A549 (cell line): ENCODE data around the gene CATSPERB. TPM values are rescaled to one million over a fixed set of nuclear protein-coding genes. Genes with fewer than 3 reads are reported as not detected.
A peak's percentile ranks its signal among the peaks of the same experiment; 100 is the strongest.

Experiments
- ATAC-seq, 2 experiments: fragments of 200-7000 bp in 1 of 2; fragments of >200 bp in 1 of 2; cut with Nextera tagmentation in 1 of 2; cut with Tn5 transposase in 1 of 2; 3 replicates each; pipeline versions ENCODE4 v1.8.0 to v1.9.1; 2018 to 2020; ENCODE audit warnings: mild to moderate bottlenecking in 1 of 2, moderate library complexity in 1 of 2
- CTCF ChIA-PET: fragments of 300-600 bp; sonication (Branson Sonifier 250); formaldehyde crosslinking; extraction: SDS; loops from one replicate; lab custom pipeline; 2021; ENCODE audit warnings: antibody characterized with exemption, inconsistent platforms; lab: Yijun Ruan, JAX
- POLR2A ChIA-PET: fragments of 350-600 bp; formaldehyde crosslinking; extraction: SDS; loops from one replicate; lab custom pipeline; 2021; ENCODE audit warnings: antibody characterized with exemption, inconsistent platforms; lab: Yijun Ruan, JAX
- DNase-seq, 2 experiments: peaks; one replicate each; pipeline versions ENCODE4 v3.0.0 to v3.0.0-alpha.2; 2011 to 2016; ENCODE audit warnings: low read depth in 1 of 2, low spot score in 1 of 2
- FAIRE-seq: peaks from 2 replicates; lab custom pipeline; 2011; peaks lifted over from hg19 to GRCh38; lab: Jason Lieb, UNC
- H3K27ac ChIP-seq, 2 experiments: fragments of >200 bp; sonication (Bioruptor Twin); formaldehyde crosslinking; 3 replicates each; pipeline ENCODE4 v1.5.1; 2016 to 2017
- H3K4me1 ChIP-seq: fragments of >200 bp; sonication (Bioruptor Twin); formaldehyde crosslinking; 3 replicates; pipeline ENCODE4 v1.6.1; 2016
- H3K4me2 ChIP-seq: fragments of >200 bp; sonication (Bioruptor Twin); formaldehyde crosslinking; 3 replicates; pipeline ENCODE4 v1.6.1; 2016
- H3K4me3 ChIP-seq: fragments of >200 bp; sonication (Bioruptor Twin); formaldehyde crosslinking; 3 replicates; pipeline ENCODE4 v1.5.1; 2016
- H3K9me3 ChIP-seq: fragments of >200 bp; sonication (Bioruptor Twin); formaldehyde crosslinking; 3 replicates; pipeline ENCODE4 v1.6.1; 2016
- CBX2 ChIP-seq: fragments of 200-600 bp; sonication (generic); IDR thresholded peaks from 2 replicates; pipeline ENCODE4 v1.6.1; 2016; ENCODE audit warnings: low read depth, mild to moderate bottlenecking, borderline replicate concordance
- CBX8 ChIP-seq: fragments of 200-600 bp; sonication (generic); IDR thresholded peaks from 2 replicates; pipeline ENCODE4 v1.6.1; 2016
- CEBPB ChIP-seq, 2 experiments: fragments of >200 bp in 1 of 2; sonication (Bioruptor Twin) in 1 of 2; formaldehyde crosslinking in 1 of 2; IDR thresholded peaks; 2 replicates each; pipeline ENCODE4 v1.6.1; 2012 to 2016
- CHD2 ChIP-seq: fragments of 150-350 bp; IDR thresholded peaks from 2 replicates; pipeline ENCODE4 v1.6.1; 2014; ENCODE audit warnings: low read length; ENCODE audit not compliant: partially characterized antibody
- EHF ChIP-seq: fragments of 250-450 bp; sonication (Bioruptor Pico); IDR thresholded peaks from 2 replicates; pipeline ENCODE4 v1.5.0; 2020; ENCODE audit warnings: mild to moderate bottlenecking
- ESRRA ChIP-seq: fragments of 150-350 bp; IDR thresholded peaks from 2 replicates; pipeline ENCODE4 v1.6.1; 2014; ENCODE audit warnings: mild to moderate bottlenecking, low read length, borderline replicate concordance
- FOSL2 ChIP-seq, 2 experiments: fragments of 450-650 bp in 1 of 2; fragments of >200 bp in 1 of 2; sonication (Bioruptor Twin) in 1 of 2; formaldehyde crosslinking; IDR thresholded peaks; 2 replicates each; pipeline versions ENCODE4 v1.5.0 to v1.6.1; 2016 to 2020; ENCODE audit warnings: mild to moderate bottlenecking in 1 of 2, moderate library complexity in 1 of 2
- FOXS1 ChIP-seq: fragments of 250-450 bp; sonication (Bioruptor Pico); IDR thresholded peaks from 2 replicates; pipeline ENCODE4 v1.5.0; 2020; ENCODE audit warnings: mild to moderate bottlenecking, moderate library complexity
- HEYL ChIP-seq: fragments of 250-450 bp; sonication (Bioruptor Pico); IDR thresholded peaks from 2 replicates; pipeline ENCODE4 v1.8.0; 2021; ENCODE audit warnings: mild to moderate bottlenecking, moderate library complexity
- HOXA7 ChIP-seq: fragments of 250-450 bp; sonication (Bioruptor Pico); IDR thresholded peaks from 2 replicates; pipeline ENCODE4 v1.5.0; 2020; ENCODE audit warnings: mild to moderate bottlenecking, moderate library complexity
- JUNB ChIP-seq: fragments of >200 bp; sonication (Bioruptor Twin); formaldehyde crosslinking; IDR thresholded peaks from 2 replicates; pipeline ENCODE4 v1.6.1; 2016
- MAFK ChIP-seq: fragments of 450-650 bp; IDR thresholded peaks from 2 replicates; pipeline ENCODE4 v1.6.1; 2014; ENCODE audit not compliant: partially characterized antibody
- NFE2L2 ChIP-seq: fragments of 150-350 bp; conservative IDR thresholded peaks from 2 replicates; pipeline ENCODE4 v1.6.1; 2014; ENCODE audit warnings: low read length
- NPAS2 ChIP-seq: fragments of 250-450 bp; sonication (Bioruptor Pico); IDR thresholded peaks from 2 replicates; pipeline ENCODE4 v1.8.0; 2022; ENCODE audit warnings: mild to moderate bottlenecking, moderate library complexity, borderline replicate concordance
- POLR2A ChIP-seq: IDR thresholded peaks from 2 replicates; pipeline ENCODE4 v1.6.1; 2012; ENCODE audit warnings: mild to moderate bottlenecking, low read length
- TP53 ChIP-seq: fragments of 250-450 bp; sonication (Bioruptor Pico); IDR thresholded peaks from 2 replicates; pipeline ENCODE4 v1.5.0; 2021; ENCODE audit warnings: mild to moderate bottlenecking, moderate library complexity
- ZNF302 ChIP-seq: fragments of 250-450 bp; sonication (Bioruptor Pico); IDR thresholded peaks from 2 replicates; pipeline ENCODE4 v1.9.0; 2021; ENCODE audit warnings: inconsistent platforms, mild to moderate bottlenecking, moderate library complexity
- WGBS: methylation state at CpG from one replicate; pipeline ENCODE4 v1.1.6; 2017; ENCODE audit errors: missing lambda C conversion rate; 5-methylcytosine and 5-hydroxymethylcytosine counted together
- polyA plus RNA-seq, 4 experiments: library from polyadenylated mRNA; depleted of rRNA in 3 of 4; stranded (reverse); fragments of >200 nt; fragmentation: RNase III in 1 of 4; extraction: RNeasy Plus Mini Kit Qiagen cat#74134 plus additional on column Dnase treatment in 1 of 4; gene quantifications; 2 replicates in 3 of 4; 3 replicates in 1 of 4; pipeline ENCODE4 v1.2.3, GENCODE V29; 2011 to 2017
- TF ChIP-seq, protein P1 (sequence below): IDR thresholded peaks from 2 replicates; pipeline ENCODE4 v1.6.1; 2012
- TF ChIP-seq, protein P2 (sequence below): fragments of 200-600 bp; sonication (generic); IDR thresholded peaks from 2 replicates; pipeline ENCODE4 v1.6.1; 2016; ENCODE audit warnings: antibody characterized with exemption, mild to moderate bottlenecking, moderate library complexity
- TF ChIP-seq, protein P3 (sequence below): fragments of >200 bp; sonication (Bioruptor Twin); formaldehyde crosslinking; IDR thresholded peaks from 3 replicates; pipeline ENCODE4 v1.5.1; 2016
- TF ChIP-seq, protein P4 (sequence below): IDR thresholded peaks from 2 replicates; pipeline ENCODE4 v1.6.1; 2012; ENCODE audit warnings: low read depth, borderline replicate concordance

CATSPERB gene
- polyA plus RNA-seq, 2 of the 4 experiments (the other 2 are of a cell fraction), result 0.05 TPM; not detected in 1

DNA sequence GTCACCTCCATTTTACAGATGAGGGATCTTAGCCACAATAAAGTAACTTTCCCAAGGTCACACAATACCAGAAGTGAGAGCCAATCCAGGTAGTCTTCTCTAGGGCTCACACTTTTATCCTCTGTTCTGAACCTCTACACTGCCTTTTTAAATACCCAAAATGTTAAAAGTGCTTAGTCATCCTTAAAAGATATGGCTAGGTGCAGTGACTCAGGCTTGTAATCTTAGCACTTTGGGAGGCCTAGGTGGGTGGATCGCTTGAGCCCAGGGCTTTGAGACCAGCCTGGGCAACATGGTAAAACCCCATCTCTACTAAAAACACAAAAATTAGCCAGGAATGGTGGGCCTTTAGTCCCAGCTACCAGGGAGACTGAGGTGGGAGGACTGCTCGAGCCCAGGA lies 117.7 kb downstream of the CATSPERB start:
- 0 out of 3 replicates have a peak, but pooled peaks cover 4% of the 10 kb centered on the region for H3K9me3 ChIP-seq
- H3K4me2 ChIP-seq, result peak overlapping the region; percentile 34; the same call in 2 of the 3 replicates
- FAIRE-seq, result no peak
- POLR2A ChIA-PET, result no interaction called here
- peaks cover 12% of the 10 kb centered on the region for H3K4me1 ChIP-seq
- peak overlapping the region; percentile 64 to 81 for H3K27ac ChIP-seq
- CTCF ChIA-PET, result no interaction called here
- ATAC-seq, result peak in 1 of 2 experiments; percentile 53; a peak in 3 of 6 replicates
- TF ChIP-seq MAFK, result peak; percentile 98
- TF ChIP-seq NFE2L2, result peak; percentile 93
- no peak for TF ChIP-seq FOSL2 (IDR thresholded peaks at IDR 0.05)
- TF ChIP-seq FOSL2 (CRISPR knock-in tag; IDR thresholded peaks at IDR 0.05), result no peak
- DNase-seq, result peak in 1 of 2 experiments; percentile 21
- WGBS, result 54% methylated on average over 2 of the region's 2 CpGs
- no peak overlapping the region for H3K4me3 ChIP-seq

DNA sequence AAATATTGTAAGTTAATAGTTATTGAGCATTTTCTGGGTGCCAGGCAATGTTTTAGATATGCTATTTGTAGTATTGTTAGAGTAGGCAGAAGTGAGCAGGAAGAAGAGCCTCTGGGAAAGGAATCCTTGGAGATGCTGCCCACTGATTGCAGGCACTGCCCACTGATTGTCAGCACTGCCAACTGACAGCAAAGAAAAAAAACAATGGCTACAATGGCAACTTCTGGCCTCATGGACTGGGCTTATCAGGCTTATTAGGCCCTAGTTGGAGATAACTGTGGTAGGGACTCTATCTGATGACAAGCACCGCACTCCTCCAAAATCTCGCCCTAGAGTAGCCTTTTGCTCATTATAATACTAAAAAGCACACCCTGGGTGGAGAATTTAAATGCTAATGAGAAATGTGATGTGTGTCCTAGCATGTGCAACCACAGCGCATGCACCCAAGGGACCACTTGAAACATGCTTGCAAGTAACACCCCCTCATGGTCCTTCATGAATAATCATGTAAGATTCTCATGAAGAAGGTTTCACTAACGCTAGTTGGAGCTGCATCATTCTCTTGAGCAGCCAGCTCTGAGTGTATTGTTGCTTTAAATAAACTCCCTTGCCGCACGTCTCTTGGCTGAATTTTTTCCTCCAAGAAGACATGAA lies 118.3 kb downstream of the CATSPERB start:
- 0 out of 3 replicates have a peak, but pooled peaks cover 4% of the 10 kb centered on the region for H3K9me3 ChIP-seq
- H3K4me2 ChIP-seq, result peak overlapping the region; percentile 34; the same call in 1 of the 3 replicates
- H3K4me1 ChIP-seq, result peaks cover 12% of the 10 kb centered on the region
- POLR2A ChIA-PET, result no interaction called here
- no peak for ATAC-seq
- peak overlapping the region; percentile 64 to 81 for H3K27ac ChIP-seq
- FAIRE-seq, result no peak
- WGBS, result 93% methylated on average over 6 of the region's 6 CpGs
- H3K4me3 ChIP-seq, result no peak overlapping the region
- CTCF ChIA-PET, result no interaction called here
- DNase-seq, result no peak
- no peak for TF ChIP-seq FOSL2 (IDR thresholded peaks at IDR 0.05)
- TF ChIP-seq FOSL2 (CRISPR knock-in tag; IDR thresholded peaks at IDR 0.05), result no peak

DNA sequence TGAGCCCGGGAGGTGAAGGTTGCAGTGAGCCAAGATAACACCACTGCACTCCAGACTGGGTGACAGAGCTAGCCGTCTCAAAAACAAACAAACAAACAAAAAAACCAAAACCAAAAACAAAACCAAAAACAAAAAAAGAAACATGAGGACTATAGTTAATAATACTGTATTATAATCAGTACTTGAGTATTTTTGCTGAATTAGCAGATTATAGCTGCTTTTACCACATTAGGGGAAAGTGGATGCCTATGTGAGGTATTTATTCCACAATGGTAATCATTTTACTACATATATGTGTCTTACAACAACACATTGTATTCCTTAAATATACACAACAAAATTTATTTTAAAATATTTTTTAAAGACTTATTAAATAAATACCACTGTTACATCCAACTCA lies 120.4 kb downstream of the CATSPERB start:
- peaks cover 12% of the 10 kb centered on the region for H3K4me1 ChIP-seq
- no peak for ATAC-seq
- TF ChIP-seq CBX8, result no peak
- TF ChIP-seq ZNF302, result no peak
- TF ChIP-seq, protein P1, sequence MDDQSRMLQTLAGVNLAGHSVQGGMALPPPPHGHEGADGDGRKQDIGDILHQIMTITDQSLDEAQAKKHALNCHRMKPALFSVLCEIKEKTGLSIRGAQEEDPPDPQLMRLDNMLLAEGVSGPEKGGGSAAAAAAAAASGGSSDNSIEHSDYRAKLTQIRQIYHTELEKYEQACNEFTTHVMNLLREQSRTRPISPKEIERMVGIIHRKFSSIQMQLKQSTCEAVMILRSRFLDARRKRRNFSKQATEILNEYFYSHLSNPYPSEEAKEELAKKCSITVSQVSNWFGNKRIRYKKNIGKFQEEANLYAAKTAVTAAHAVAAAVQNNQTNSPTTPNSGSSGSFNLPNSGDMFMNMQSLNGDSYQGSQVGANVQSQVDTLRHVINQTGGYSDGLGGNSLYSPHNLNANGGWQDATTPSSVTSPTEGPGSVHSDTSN, result no peak
- peak; percentile 93 for TF ChIP-seq MAFK
- no peak overlapping the region for H3K4me2 ChIP-seq
- CTCF ChIA-PET, result no interaction called here
- no peak overlapping the region for H3K27ac ChIP-seq
- 79% methylated on average over 2 of the region's 2 CpGs for WGBS
- 0 out of 3 replicates have a peak, but pooled peaks cover 4% of the 10 kb centered on the region for H3K9me3 ChIP-seq
- DNase-seq, result no peak
- no peak for FAIRE-seq
- POLR2A ChIA-PET, result no interaction called here
- H3K4me3 ChIP-seq, result no peak overlapping the region

DNA sequence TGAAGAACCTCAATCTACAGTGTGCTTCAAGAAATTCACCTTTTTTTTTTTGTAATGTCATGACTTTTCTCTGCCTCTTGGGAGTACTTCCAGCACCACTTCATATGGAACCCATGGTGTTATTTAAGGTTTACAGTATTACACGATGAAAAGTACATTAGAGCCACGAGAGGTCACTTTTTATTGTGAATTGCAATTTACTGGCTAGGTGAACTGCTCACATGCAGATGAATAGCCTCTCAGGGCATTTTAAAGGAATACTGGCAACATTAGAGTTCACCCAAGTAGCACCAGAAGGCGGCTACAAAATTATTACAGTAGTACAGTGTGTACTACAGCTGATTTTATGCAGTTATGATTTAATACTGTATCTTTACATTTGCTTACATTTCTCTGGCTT lies 122.7 kb downstream of the CATSPERB start:
- TF ChIP-seq CBX2, result no peak
- no peak for TF ChIP-seq NPAS2 (CRISPR knock-in tag)
- no peak for TF ChIP-seq HEYL
- no peak for TF ChIP-seq JUNB
- no peak for TF ChIP-seq EHF (CRISPR knock-in tag)
- TF ChIP-seq CEBPB (IDR thresholded peaks at IDR 0.05), result no peak
- TF ChIP-seq, protein P2, sequence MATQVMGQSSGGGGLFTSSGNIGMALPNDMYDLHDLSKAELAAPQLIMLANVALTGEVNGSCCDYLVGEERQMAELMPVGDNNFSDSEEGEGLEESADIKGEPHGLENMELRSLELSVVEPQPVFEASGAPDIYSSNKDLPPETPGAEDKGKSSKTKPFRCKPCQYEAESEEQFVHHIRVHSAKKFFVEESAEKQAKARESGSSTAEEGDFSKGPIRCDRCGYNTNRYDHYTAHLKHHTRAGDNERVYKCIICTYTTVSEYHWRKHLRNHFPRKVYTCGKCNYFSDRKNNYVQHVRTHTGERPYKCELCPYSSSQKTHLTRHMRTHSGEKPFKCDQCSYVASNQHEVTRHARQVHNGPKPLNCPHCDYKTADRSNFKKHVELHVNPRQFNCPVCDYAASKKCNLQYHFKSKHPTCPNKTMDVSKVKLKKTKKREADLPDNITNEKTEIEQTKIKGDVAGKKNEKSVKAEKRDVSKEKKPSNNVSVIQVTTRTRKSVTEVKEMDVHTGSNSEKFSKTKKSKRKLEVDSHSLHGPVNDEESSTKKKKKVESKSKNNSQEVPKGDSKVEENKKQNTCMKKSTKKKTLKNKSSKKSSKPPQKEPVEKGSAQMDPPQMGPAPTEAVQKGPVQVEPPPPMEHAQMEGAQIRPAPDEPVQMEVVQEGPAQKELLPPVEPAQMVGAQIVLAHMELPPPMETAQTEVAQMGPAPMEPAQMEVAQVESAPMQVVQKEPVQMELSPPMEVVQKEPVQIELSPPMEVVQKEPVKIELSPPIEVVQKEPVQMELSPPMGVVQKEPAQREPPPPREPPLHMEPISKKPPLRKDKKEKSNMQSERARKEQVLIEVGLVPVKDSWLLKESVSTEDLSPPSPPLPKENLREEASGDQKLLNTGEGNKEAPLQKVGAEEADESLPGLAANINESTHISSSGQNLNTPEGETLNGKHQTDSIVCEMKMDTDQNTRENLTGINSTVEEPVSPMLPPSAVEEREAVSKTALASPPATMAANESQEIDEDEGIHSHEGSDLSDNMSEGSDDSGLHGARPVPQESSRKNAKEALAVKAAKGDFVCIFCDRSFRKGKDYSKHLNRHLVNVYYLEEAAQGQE, result no peak
- no peak for TF ChIP-seq HOXA7 (CRISPR knock-in tag)
- no peak for TF ChIP-seq FOSL2 (IDR thresholded peaks at IDR 0.05)
- TF ChIP-seq FOSL2 (CRISPR knock-in tag; IDR thresholded peaks at IDR 0.05), result no peak
- TF ChIP-seq ESRRA, result no peak
- TF ChIP-seq NFE2L2, result no peak
- no peak for TF ChIP-seq TP53
- no peak for TF ChIP-seq ZNF302
- no peak for TF ChIP-seq POLR2A
- TF ChIP-seq CHD2, result no peak
- TF ChIP-seq, protein P3, sequence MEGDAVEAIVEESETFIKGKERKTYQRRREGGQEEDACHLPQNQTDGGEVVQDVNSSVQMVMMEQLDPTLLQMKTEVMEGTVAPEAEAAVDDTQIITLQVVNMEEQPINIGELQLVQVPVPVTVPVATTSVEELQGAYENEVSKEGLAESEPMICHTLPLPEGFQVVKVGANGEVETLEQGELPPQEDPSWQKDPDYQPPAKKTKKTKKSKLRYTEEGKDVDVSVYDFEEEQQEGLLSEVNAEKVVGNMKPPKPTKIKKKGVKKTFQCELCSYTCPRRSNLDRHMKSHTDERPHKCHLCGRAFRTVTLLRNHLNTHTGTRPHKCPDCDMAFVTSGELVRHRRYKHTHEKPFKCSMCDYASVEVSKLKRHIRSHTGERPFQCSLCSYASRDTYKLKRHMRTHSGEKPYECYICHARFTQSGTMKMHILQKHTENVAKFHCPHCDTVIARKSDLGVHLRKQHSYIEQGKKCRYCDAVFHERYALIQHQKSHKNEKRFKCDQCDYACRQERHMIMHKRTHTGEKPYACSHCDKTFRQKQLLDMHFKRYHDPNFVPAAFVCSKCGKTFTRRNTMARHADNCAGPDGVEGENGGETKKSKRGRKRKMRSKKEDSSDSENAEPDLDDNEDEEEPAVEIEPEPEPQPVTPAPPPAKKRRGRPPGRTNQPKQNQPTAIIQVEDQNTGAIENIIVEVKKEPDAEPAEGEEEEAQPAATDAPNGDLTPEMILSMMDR, result no peak
- TF ChIP-seq MAFK, result no peak
- TF ChIP-seq, protein P4, sequence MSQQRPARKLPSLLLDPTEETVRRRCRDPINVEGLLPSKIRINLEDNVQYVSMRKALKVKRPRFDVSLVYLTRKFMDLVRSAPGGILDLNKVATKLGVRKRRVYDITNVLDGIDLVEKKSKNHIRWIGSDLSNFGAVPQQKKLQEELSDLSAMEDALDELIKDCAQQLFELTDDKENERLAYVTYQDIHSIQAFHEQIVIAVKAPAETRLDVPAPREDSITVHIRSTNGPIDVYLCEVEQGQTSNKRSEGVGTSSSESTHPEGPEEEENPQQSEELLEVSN, result no peak
- no peak for TF ChIP-seq FOXS1 (CRISPR knock-in tag)
- ChIA-PET POLR2A (no interaction called here), CTCF (interaction anchor here (0.6 to 1.0 kb wide), 2 partner anchors 8 to 21 kb away, joined by 3 to 4 read pairs; no protein-coding TSS in a partner anchor)
- H3K4me2 ChIP-seq, result no peak overlapping the region
- H3K9me3 ChIP-seq, result no peaks in the 10 kb centered on the region
- H3K4me3 ChIP-seq, result no peak overlapping the region
- no peak for ATAC-seq
- no peak overlapping the region for H3K27ac ChIP-seq
- no peak for FAIRE-seq
- 47% methylated on average over 3 of the region's 3 CpGs for WGBS
- peaks cover 8% of the 10 kb centered on the region for H3K4me1 ChIP-seq
- DNase-seq, result no peak
